ENCODE results near the gene UNC119. TPM values are rescaled to one million over a fixed set of nuclear protein-coding genes. Genes with fewer than 3 reads are reported as not detected.

Gene UNC119
- total RNA-seq, 4 donors from 2014 or later, result 17.5 to 28.7 (median 20.3) TPM

- Histone ChIP-seq H3K4me1 (no peaks in the 10 kb centered on the region), H3K4me3 (no peak overlapping the region), H3K27ac (no peak overlapping the region), H3K27me3 (peaks cover 41% of the 10 kb centered on the region), H3K9me3 (no peaks in the 10 kb centered on the region), H3K36me3 (no peaks in the 10 kb centered on the region)
- WGBS, 2 donors (ENCODE audit: low coverage in 1 of 2), result 60% methylated on average over 1 of the region's 1 CpG; no CpG with 5 or more reads in 1 of the 2 donors
- TF ChIP-seq EP300 (IDR thresholded peaks at IDR 0.05), result no peak
- TF ChIP-seq POLR2AphosphoS5 (IDR thresholded peaks at IDR 0.05), result no peak
- no peak for TF ChIP-seq POLR2A (IDR thresholded peaks at IDR 0.05)
- TF ChIP-seq CTCF (IDR thresholded peaks at IDR 0.05), result no peak
- ATAC-seq, result no peak
Observed at GRCh38 chr17:28515518-28515917, 36.9 kb downstream of the UNC119 start.

- ATAC-seq, result no peak
- peaks cover 50% of the 10 kb centered on the region for H3K27me3 ChIP-seq
- H3K9me3 ChIP-seq, result no peaks in the 10 kb centered on the region
- H3K4me1 ChIP-seq, result no peaks in the 10 kb centered on the region
- no peak overlapping the region for H3K4me3 ChIP-seq
- H3K36me3 ChIP-seq, result no peaks in the 10 kb centered on the region
- H3K27ac ChIP-seq, result no peak overlapping the region
- TF ChIP-seq CTCF (IDR thresholded peaks at IDR 0.05) (no peak), EP300 (IDR thresholded peaks at IDR 0.05) (no peak), POLR2A (IDR thresholded peaks at IDR 0.05) (no peak), POLR2AphosphoS5 (IDR thresholded peaks at IDR 0.05) (no peak)
- 0% methylated on average over 1 of the region's 16 CpGs; no CpG with 5 or more reads in 1 of the 2 donors for WGBS, 2 donors (ENCODE audit: low coverage in 1 of 2)
Observed at GRCh38 chr17:28514561-28515002, 37.8 kb downstream of the UNC119 start.

- WGBS, 2 donors (ENCODE audit: low coverage in 1 of 2), result 61% methylated on average over 2 of the region's 7 CpGs; no CpG with 5 or more reads in 1 of the 2 donors
- TF ChIP-seq EP300 (IDR thresholded peaks at IDR 0.05) (no peak), POLR2A (IDR thresholded peaks at IDR 0.05) (no peak), CTCF (IDR thresholded peaks at IDR 0.05) (no peak), POLR2AphosphoS5 (IDR thresholded peaks at IDR 0.05) (no peak)
- ATAC-seq, result no peak
- Histone ChIP-seq H3K36me3 (no peaks in the 10 kb centered on the region), H3K4me3 (no peak overlapping the region), H3K4me1 (no peaks in the 10 kb centered on the region), H3K27me3 (peaks cover 61% of the 10 kb centered on the region), H3K27ac (no peak overlapping the region), H3K9me3 (no peaks in the 10 kb centered on the region)
Observed at GRCh38 chr17:28513476-28513875, 38.9 kb downstream of the UNC119 start.

GRCh38 chr17:28511858-28512461 lies 40.5 kb downstream of the UNC119 start:
- Histone ChIP-seq H3K9me3 (no peaks in the 10 kb centered on the region), H3K4me3 (no peak overlapping the region), H3K4me1 (no peaks in the 10 kb centered on the region), H3K27me3 (peaks cover 76% of the 10 kb centered on the region), H3K36me3 (no peaks in the 10 kb centered on the region), H3K27ac (no peak overlapping the region)
- WGBS, 2 donors (ENCODE audit: low coverage in 1 of 2), result 71% methylated on average over 2 of the region's 3 CpGs; no CpG with 5 or more reads in 1 of the 2 donors
- ATAC-seq, result no peak
- TF ChIP-seq CTCF (IDR thresholded peaks at IDR 0.05) (no peak), POLR2AphosphoS5 (IDR thresholded peaks at IDR 0.05) (no peak), EP300 (IDR thresholded peaks at IDR 0.05) (no peak), POLR2A (IDR thresholded peaks at IDR 0.05) (no peak)

- Histone ChIP-seq H3K4me3 (no peak overlapping the region), H3K36me3 (no peaks in the 10 kb centered on the region), H3K4me1 (no peaks in the 10 kb centered on the region), H3K9me3 (no peaks in the 10 kb centered on the region), H3K27ac (no peak overlapping the region), H3K27me3 (peaks cover 95% of the 10 kb centered on the region)
- no peak for TF ChIP-seq POLR2A (IDR thresholded peaks at IDR 0.05)
- TF ChIP-seq CTCF (IDR thresholded peaks at IDR 0.05), result no peak
- TF ChIP-seq EP300 (IDR thresholded peaks at IDR 0.05), result no peak
- no peak for TF ChIP-seq POLR2AphosphoS5 (IDR thresholded peaks at IDR 0.05)
- 63 to 78% methylated on average over 3 to 5 of the region's 7 CpGs for WGBS, 2 donors (ENCODE audit: low coverage in 1 of 2)
- no peak for ATAC-seq
Observed at GRCh38 chr17:28509789-28510188, 42.6 kb downstream of the UNC119 start.
